ENCODE data around the gene PATE4. TPM values are rescaled to one million over a fixed set of nuclear protein-coding genes. Genes with fewer than 3 reads are reported as not detected.

Gene PATE4
- total RNA-seq, 2 donors from 2014 or later = not detected

DNA sequence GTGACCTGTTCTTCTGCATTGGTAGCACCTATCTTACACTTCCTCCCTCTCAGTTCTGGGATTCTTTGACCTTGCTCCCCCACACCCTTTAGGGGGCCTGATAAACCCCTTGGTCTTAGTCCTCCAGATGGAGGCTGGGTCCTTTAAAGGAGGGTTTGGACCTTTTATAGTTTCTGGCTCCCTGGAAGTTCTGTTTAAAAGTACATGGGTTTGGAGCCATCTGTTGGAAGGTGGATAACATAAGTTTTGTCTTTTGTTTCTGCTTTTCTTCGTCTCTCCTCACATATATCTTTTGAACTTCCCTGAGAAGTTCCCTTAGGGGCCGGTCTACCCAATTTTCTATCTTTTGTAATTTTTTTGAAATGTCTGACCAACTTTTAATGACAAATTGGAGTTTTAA lies 36.4 kb downstream of the PATE4 start:
- no peak overlapping the region for H3K4me3 Mint-ChIP-seq
- H3K27me3 Mint-ChIP-seq (ENCODE audit: low read depth) = no peaks in the 10 kb centered on the region
- no peak for ATAC-seq (replicated peaks in 1 of 2)
- peaks cover 0 to 4% of the 10 kb centered on the region in 2 donors for H3K9me3 Mint-ChIP-seq
- no peaks in the 10 kb centered on the region for H3K4me1 Mint-ChIP-seq (ENCODE audit: low read depth)
- H3K27ac Mint-ChIP-seq = no peak overlapping the region
- peaks cover 0 to 3% of the 10 kb centered on the region in 2 donors for H3K36me3 Mint-ChIP-seq (ENCODE audit: insufficient read depth in 2 of 2)
- no peak for DNase-seq

DNA sequence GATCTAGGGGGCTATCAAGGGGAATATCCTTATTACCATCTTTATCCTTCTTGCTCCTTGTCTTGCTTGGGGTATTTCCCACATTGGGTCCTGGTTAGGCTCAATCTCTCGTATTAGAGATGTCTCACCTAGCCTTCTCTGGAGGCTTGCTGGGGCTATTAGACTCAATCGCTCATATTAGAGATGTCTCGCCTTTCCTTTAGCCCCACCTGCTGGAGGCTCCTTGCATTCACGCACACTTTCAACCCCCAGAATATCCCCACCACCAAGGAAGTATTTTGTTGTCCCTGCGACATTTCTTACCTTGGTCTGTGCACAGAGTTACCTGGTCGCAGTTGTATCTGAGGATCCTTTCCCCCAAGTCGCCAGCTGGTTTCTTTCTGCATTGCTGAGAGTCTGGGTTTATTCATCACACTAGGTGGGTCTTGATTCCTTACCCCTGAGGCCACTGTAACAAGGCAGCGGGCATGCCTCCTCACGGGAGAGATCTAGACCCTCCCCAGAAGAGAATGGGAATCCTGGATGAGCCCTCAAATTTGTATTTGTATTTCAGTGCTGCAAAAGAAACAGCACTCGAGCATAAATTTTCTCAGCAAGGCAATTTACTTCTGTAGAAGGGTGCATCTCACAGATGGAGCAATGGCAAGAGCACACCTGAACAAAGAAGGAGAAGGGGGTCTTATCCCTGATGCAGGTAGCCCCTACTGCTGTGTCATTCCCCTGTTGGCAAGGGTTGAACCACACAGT lies 38.4 kb downstream of the PATE4 start:
- no peaks in the 10 kb centered on the region for H3K27me3 Mint-ChIP-seq (ENCODE audit: low read depth)
- no peak overlapping the region for H3K4me3 Mint-ChIP-seq
- H3K9me3 Mint-ChIP-seq = peaks cover 0 to 4% of the 10 kb centered on the region in 2 donors
- ATAC-seq (replicated peaks in 1 of 2) = no peak
- H3K36me3 Mint-ChIP-seq (ENCODE audit: insufficient read depth in 2 of 2) = peaks cover 0 to 3% of the 10 kb centered on the region in 2 donors
- peak; percentile 9 to 31 for DNase-seq
- H3K27ac Mint-ChIP-seq = no peak overlapping the region
- no peaks in the 10 kb centered on the region for H3K4me1 Mint-ChIP-seq (ENCODE audit: low read depth)

DNA sequence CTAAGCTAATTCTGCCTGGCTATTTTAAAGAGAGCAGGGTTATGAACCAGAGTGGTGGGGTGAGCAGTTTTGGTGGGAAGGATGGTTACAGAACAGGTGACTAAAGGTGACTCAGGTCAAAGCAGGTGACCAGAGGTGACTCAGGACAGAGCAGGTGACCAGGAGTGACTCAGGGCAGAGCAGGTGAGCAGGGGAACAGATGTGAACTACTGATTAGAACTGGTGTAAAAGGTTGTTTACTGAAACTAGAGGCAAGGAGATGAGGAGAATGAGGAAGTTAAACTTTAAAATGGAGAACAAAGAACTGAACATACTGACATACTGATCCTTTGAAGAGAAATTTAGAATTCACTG lies 39.0 kb downstream of the PATE4 start:
- no peaks in the 10 kb centered on the region for H3K27me3 Mint-ChIP-seq (ENCODE audit: low read depth)
- no peak overlapping the region for H3K27ac Mint-ChIP-seq
- H3K4me1 Mint-ChIP-seq (ENCODE audit: low read depth) = no peaks in the 10 kb centered on the region
- no peak for ATAC-seq (replicated peaks in 1 of 2)
- no peak overlapping the region for H3K4me3 Mint-ChIP-seq
- DNase-seq = no peak
- peaks cover 0 to 4% of the 10 kb centered on the region in 2 donors for H3K9me3 Mint-ChIP-seq
- peaks cover 0 to 3% of the 10 kb centered on the region in 2 donors for H3K36me3 Mint-ChIP-seq (ENCODE audit: insufficient read depth in 2 of 2)

DNA sequence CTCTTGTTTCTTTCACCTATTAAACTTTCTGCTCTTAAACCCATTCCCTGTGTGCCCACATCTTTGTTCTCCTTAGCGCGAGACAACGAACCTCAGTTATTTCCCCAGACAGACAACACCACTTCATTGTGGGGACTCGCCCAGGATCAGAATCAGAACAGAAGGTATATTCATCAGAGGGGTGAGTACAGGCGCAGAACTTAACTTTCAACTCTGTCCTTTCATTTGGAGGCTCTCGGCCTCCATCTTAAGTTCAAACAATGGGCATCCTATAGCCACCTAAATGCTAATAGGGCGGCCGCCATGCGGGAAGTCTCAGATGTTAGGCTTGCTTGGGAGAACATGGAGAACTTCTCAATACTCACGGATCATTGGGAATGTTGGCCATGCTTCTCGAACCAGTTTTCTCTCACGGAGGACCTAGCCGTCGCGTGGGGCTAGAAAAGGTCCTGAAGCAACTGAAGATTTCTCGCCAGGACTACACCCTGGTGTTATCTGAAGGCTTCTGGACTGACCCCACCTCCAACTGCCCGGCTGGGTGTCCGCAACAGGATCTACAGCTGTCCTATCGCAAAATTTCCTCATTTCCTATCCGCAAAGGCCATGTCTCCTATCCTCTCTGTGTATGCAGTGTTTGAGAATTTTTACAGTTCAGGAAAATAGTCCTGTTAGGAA lies 40.9 kb downstream of the PATE4 start:
- no peak overlapping the region for H3K27ac Mint-ChIP-seq
- H3K27me3 Mint-ChIP-seq (ENCODE audit: low read depth) = no peaks in the 10 kb centered on the region
- no peaks in the 10 kb centered on the region for H3K4me1 Mint-ChIP-seq (ENCODE audit: low read depth)
- H3K9me3 Mint-ChIP-seq = peaks cover 0 to 4% of the 10 kb centered on the region in 2 donors
- DNase-seq (no peak), ATAC-seq (replicated peaks in 1 of 2) (no peak)
- H3K4me3 Mint-ChIP-seq = no peak overlapping the region
- peaks cover 0 to 3% of the 10 kb centered on the region in 2 donors for H3K36me3 Mint-ChIP-seq (ENCODE audit: insufficient read depth in 2 of 2)

DNA sequence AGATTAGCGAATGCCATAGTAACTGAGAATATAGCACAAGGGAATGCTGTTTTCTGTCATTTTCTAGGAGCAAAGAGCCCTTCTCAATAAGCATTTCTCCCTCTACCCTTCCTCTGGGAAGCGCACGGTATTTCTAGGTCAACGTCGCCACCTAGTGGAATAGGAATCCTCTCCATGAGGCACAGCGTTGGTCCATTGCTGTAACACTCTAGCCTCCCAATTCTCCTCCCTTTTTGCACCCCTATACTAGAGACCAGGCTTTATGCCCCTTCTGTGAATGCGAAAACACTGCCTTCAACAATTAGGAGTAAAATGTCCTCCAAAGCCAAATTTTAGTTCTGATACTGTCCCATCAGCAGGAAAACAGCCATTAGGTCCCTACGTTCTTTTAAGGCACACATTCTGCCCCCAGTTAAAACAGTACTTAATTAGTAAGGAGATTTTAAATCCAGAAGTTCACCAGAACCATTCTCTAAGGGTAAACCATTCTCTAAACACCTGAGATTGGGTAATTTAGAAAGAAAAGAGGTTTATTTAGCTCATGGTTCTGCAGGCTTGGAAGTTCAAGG lies 41.5 kb downstream of the PATE4 start:
- ATAC-seq (replicated peaks in 1 of 2) (peak; percentile 73 to 75), DNase-seq (peak; percentile 49 to 50)
- H3K36me3 Mint-ChIP-seq (ENCODE audit: insufficient read depth in 2 of 2) = peaks cover 0 to 3% of the 10 kb centered on the region in 2 donors
- no peaks in the 10 kb centered on the region for H3K27me3 Mint-ChIP-seq (ENCODE audit: low read depth)
- peaks cover 0 to 4% of the 10 kb centered on the region in 2 donors for H3K9me3 Mint-ChIP-seq
- H3K4me3 Mint-ChIP-seq = no peak overlapping the region
- H3K27ac Mint-ChIP-seq = no peak overlapping the region
- no peaks in the 10 kb centered on the region for H3K4me1 Mint-ChIP-seq (ENCODE audit: low read depth)

DNA sequence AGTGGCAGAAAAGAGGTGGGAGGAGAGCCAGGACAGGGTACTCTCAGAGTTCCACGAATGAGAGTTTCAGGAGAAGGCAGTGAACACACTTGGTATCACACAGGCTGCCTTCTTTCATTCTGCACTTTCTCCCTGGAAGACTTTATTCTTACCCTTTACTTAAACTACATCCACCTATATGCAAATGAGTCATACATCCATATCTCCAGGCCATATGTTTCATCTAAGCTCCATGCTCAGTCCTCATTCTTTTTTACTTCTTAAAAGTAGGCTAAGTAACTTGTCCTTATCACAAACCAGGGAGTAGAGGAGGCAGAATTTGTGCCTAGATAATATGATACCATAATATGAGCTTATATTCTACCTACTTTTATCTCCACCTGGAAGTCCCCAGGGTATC lies 48.2 kb downstream of the PATE4 start:
- Mint-ChIP-seq H3K4me1 (ENCODE audit: low read depth) (peaks cover 1% of the 10 kb centered on the region), H3K27me3 (ENCODE audit: low read depth) (no peaks in the 10 kb centered on the region), H3K27ac (no peak overlapping the region), H3K36me3 (ENCODE audit: insufficient read depth in 2 of 2) (peaks cover 0 to 2% of the 10 kb centered on the region in 2 donors), H3K9me3 (no peaks in the 10 kb centered on the region), H3K4me3 (no peak overlapping the region)
- DNase-seq = no peak
- no peak for ATAC-seq (replicated peaks in 1 of 2)

DNA sequence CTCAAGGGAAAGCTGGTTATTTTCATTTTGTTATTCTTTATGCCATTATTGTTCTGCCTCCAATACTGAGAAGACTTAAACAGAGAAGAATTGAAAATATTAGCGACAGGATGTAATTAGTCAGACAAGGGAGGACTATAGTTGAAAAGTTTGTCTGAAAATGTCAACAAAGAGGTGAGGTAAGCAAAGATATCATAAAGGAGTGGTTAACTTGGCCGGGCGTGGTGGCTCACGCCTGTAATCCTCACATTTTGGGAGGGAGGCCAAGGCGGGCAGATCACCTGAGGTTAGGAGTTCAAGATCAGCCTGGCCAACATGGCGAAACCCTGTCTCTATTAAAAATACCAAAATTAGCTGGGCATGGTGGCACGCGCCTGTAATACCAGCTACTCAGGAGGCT lies 50.3 kb downstream of the PATE4 start:
- DNase-seq = no peak
- no peaks in the 10 kb centered on the region for H3K9me3 Mint-ChIP-seq
- no peak for ATAC-seq (replicated peaks in 1 of 2)
- peaks cover 0 to 3% of the 10 kb centered on the region in 2 donors for H3K36me3 Mint-ChIP-seq (ENCODE audit: insufficient read depth in 2 of 2)
- H3K4me3 Mint-ChIP-seq = no peak overlapping the region
- peaks cover 18% of the 10 kb centered on the region for H3K4me1 Mint-ChIP-seq (ENCODE audit: low read depth)
- no peaks in the 10 kb centered on the region for H3K27me3 Mint-ChIP-seq (ENCODE audit: low read depth)
- H3K27ac Mint-ChIP-seq = no peak overlapping the region

DNA sequence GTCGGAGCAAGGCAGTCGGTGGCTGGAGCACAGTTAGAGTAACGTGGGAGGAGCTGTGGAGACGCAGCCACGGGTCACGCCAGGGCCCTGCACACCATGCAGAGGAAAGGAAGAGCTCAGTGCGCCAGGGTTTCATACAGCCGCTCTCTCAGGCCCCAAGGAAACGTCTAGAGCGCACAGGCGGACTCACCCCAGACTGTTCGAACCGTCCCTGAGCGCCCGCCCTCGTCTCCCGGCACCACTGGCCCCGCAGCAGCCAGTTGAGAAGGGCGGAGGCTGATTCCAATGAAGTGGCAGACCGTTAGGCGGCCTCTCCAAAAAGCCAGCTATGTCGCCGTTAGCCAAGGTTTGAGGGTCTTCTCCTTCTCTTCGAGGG lies 53.9 kb downstream of the PATE4 start:
- DNase-seq = peak; percentile 51 to 56
- Mint-ChIP-seq H3K36me3 (ENCODE audit: insufficient read depth in 2 of 2) (peaks cover 0 to 4% of the 10 kb centered on the region in 2 donors), H3K27me3 (ENCODE audit: low read depth) (no peaks in the 10 kb centered on the region), H3K9me3 (no peaks in the 10 kb centered on the region), H3K4me1 (ENCODE audit: low read depth) (peaks cover 43% of the 10 kb centered on the region), H3K27ac (peak overlapping the region; percentile 99), H3K4me3 (peak overlapping the region; percentile 88 to 94)
- ATAC-seq (replicated peaks in 1 of 2) = peak; percentile 36 to 48

DNA sequence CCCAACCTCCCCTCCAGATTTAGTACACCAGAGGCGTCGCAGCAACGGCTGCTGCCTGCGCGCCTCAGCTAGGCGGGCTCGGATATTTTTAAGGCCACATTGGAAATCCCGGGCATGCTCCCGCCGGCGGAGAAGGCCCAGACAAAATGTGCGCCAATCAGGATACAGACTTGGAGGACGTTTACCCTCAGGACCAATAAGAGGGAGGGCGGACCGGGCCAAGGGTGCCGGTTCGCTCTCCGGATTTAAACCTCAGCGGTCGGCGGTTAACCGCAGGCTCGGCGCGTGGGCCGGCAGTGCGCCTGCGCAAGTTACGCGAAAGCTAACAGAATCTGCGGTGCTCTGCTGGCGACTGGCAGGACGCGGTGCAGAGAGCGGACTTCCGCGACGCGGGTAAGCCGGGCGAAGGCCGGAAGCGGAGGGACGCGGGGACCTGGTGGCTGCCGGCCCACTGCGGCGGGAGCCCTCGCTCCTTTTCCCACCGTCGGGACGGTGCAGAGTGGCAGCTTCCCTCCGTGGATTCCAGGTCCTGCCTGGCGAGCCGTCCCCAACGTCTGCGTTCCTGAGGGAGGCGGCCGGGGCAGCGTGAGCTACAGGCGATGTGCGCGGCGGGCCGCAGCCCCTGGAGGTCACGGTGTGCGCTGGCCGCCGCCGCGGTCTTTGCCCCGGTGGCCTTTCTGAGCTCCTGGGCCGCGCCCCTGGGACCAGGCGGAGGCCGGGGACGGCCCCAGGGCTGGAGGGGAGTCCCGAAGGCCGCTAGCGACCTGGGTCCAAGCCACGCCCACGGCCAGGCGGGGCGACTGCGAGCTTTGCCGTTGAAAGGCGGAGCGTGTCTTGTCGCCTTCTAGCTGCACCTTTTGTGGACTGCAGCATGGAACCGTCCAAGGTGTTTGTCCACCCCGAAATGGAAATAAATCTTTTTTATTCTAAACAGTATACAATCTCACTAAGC lies 54.5 kb downstream of the PATE4 start, which contains the start of gene HYLS1:
HYLS1 (plus strand) TSS at position 296 of the 952 bp plus-strand sequence. CDS start 11,701 bp downstream, outside the sequence.
- H3K4me3 Mint-ChIP-seq = peak within 1 kb of the TSS; percentile 88 to 94
- H3K4me1 Mint-ChIP-seq (ENCODE audit: low read depth) = peaks cover 50% of the 10 kb centered on the region
- ATAC-seq (replicated peaks in 1 of 2) (peak; percentile 90 to 93), DNase-seq (peak; percentile 96 to 99)
- no peaks in the 10 kb centered on the region for H3K9me3 Mint-ChIP-seq
- H3K36me3 Mint-ChIP-seq (ENCODE audit: insufficient read depth in 2 of 2) = peaks cover 0 to 4% of the 10 kb centered on the region in 2 donors
- H3K27me3 Mint-ChIP-seq (ENCODE audit: low read depth) = no peaks in the 10 kb centered on the region
- H3K27ac Mint-ChIP-seq = peak within 1 kb of the TSS; percentile 99

Other genes with a start within 250 kb of the PATE4 start
- 100 to 1,000 TPM; 121 to 123 TPM for gene STT3A, start 240.5 kb upstream of the PATE4 start, total RNA-seq
- gene CHEK1, start 208.2 kb upstream of the PATE4 start, total RNA-seq = 100 to 1,000 TPM; 135 to 180 TPM
- gene ACRV1, start 152.5 kb upstream of the PATE4 start, total RNA-seq = under 1 TPM in 1 of 2 donors, not detected in 1; 0.23 TPM
- gene PATE1, start 87.0 kb upstream of the PATE4 start, total RNA-seq = not detected
- under 1 TPM in 1 of 2 donors, not detected in 1; 0.14 TPM for gene PATE2, start 54.5 kb upstream of the PATE4 start, total RNA-seq
- gene PATE3, start 45.2 kb upstream of the PATE4 start, total RNA-seq = not detected
- gene HYLS1, start 54.4 kb downstream of the PATE4 start, total RNA-seq = 1 to 10 TPM; 8.9 to 9.7 TPM
- gene PUS3, start 69.9 kb downstream of the PATE4 start, total RNA-seq = 10 to 100 TPM; 14.0 to 17.5 TPM
- gene DDX25, start 71.2 kb downstream of the PATE4 start, total RNA-seq = under 1 TPM; 0.32 to 0.38 TPM
- gene VSIG10L2, start 112.7 kb downstream of the PATE4 start, total RNA-seq = not detected
- gene CDON, start 229.6 kb downstream of the PATE4 start, total RNA-seq = 1 to 10 TPM; 1.3 to 1.9 TPM